Stimulated activated CD4-positive, alpha-beta T cell treated with anti-CD3 and anti-CD28 coated beads, Interleukin-12 subunit alpha, Interleukin-12 subunit beta, amount 100 ng/mL, for 48 hours (primary cell): ENCODE data around the gene PSME3IP1.
A peak's percentile ranks its signal among the peaks of the same experiment; 100 is the strongest.
"Not testable (repeated sequence)": the region's sequence is repeated elsewhere in the genome, so short reads cannot be mapped to it uniquely, and the experiment has no call there.

Source experiments
- DNase-seq, 3 donors: peaks; one replicate each; pipeline ENCODE4 v3.0.0-alpha.2; 2020; ENCODE audit warnings: low read depth in 2 of 3, low spot score in 1 of 3

The PSME3IP1 gene

DNA sequence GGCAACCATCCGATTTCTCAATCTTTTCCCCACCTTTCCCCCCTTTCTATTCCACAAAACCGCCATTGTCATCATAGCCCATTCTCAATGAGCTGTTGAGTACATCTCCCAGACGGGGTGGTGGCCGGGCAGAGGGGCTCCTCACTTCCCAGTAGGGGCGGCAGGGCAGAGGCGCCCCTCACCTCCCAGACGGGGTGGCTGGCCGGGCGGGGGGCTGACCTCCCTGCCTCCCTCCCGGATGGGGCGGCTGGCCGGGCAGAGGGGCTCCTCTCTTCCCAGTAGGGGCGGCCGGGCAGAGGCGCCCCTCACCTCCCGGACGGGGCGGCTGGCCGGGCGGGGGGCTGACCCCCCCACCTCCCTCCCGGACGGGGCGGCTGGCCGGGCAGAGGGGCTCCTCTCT, 14.5 kb upstream of the PSME3IP1 start:
- not testable (repeated sequence) for DNase-seq

- no peak for DNase-seq
Observed at GRCh38 chr16:57196753-57197152, 10.9 kb upstream of the PSME3IP1 start.

- no peak for DNase-seq
Observed at GRCh38 chr16:57196286-57196685, 10.4 kb upstream of the PSME3IP1 start.

GRCh38 chr16:57194512-57194911, 8.7 kb upstream of the PSME3IP1 start:
- DNase-seq: no peak

- no peak for DNase-seq
Observed at GRCh38 chr16:57192720-57193486, 7.1 kb upstream of the PSME3IP1 start.

DNA sequence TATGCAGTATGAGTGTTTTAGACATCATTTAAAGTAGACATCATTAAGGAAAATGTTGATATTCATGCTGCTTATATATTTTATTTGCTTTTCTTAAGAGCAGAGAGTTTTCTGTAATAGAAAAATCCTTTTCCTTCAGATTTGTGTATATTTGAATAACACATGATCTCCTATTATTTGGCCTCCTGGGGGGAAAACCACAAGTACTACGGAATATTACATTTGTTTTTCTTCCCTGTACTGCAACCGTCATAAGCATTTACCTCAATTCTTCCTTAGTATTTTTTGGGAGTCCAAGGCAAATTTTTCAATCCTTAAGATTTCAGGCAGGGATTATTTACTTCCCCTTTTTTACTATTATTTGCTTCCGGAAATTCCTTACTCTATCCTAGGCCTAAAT, 6.3 kb upstream of the PSME3IP1 start:
- no peak for DNase-seq

DNA sequence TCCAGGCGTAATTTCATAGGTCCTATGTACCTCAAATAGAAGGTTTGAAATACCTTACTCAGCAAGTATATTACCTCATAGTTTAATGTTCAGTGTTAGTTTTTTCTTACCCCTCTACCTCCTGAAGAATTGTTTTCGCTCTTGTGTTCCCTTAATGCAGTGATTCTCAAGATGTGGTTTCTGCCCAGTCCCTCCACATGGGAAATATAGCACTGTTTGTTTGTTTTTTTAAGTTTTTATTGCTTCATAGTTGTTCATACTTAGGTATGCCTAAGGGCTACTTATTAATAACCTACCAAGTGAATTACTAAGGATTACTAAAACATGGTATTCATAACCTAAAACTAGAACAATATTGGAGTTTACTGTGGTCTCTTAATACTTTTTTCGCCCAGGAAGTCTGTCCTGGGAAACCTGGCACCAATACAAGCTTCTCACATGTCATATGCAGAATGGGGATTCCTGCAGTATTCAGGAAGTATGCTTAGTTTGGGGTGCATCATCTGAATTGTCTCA, 5.3 kb upstream of the PSME3IP1 start:
- no peak for DNase-seq

DNA sequence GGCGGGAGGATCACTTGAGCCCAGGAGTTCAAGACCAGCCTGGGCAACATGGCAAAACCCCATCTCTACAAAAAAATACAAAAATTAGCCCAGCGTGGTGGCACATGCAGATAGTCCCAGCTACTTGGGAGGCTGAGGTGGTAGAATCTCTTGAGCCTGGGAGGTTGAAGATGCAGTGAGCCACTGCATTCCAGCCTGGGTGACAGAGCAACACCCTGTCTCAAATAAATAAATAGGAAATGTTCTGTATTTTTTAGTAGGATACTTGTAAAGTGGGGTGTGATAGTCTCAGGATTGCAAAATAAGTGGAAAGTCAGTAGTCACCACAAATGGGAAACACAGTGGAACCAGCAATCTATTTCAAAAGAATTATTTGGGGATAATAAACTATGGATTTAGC, 4.3 kb upstream of the PSME3IP1 start:
- DNase-seq: no peak

DNA sequence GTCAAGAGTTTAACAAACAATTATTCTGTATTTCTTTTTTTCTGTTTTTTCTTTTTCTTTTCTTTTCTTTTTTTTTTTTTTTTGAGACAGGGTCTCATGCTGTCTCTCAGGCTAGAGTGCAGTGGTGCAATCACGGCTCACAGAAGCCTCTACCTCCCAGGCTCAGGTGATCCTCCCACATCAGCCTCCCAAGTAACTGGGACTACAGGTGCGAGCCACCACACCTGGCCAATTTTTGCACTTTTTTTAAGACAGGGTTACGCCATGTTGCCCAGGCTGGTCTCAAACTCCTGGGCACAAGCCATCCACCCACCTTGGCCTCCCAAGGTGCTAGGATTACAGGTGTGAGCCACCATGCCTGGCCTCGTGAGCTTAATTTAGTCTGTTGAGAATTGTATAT, 3.7 kb upstream of the PSME3IP1 start:
- not testable (repeated sequence) for DNase-seq

GRCh38 chr16:57188711-57189002, 2.8 kb upstream of the PSME3IP1 start:
- DNase-seq: no peak

GRCh38 chr16:57187902-57188710, 2.3 kb upstream of the PSME3IP1 start:
- DNase-seq: not testable (repeated sequence)

DNA sequence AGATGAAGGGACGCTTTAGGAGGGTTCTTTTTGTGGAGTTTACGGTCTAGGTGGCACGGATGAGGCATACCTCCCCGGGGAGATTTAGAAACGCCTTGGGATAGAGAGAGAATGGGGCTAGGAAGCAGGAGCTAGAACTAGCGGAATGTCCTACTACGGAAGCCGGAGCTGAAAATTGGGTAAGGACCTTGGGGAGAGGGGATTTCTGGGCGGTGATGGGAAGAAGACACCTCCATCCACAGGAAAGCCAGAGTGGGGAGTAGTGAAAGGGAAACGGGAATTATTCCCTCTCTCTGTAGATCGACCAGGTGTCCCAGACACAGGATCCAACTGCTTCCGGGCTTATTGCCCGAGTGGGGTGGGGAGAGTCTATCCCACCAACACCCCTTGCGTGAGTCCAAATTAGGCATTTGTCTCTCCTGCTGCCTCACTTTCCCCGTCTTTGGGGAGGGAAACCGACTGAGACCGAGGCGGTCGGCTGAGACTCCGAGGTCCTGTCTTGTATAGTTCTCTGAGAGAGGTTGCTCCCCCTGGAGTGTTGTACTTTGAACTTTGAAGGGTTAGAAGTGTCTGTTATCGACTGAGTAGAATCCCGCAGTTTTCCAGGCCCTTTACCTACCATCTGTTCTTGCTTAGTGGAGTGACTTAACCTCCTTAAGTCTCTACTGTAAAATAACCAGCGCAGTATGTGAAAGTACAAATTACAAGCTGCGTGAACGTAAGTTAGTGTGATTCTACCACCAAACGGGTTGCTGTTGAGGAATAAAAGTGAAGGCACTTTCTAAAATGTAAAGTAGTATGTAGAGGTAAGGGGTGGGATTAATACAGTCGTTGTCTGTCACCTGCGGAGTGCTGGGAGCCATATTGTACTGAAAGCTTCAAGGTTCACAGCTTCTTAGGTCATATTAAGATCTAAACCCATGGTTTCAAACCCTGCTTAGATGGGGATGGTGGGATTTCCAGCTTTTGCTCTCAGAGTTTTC, 1.3 kb upstream of the PSME3IP1 start:
- DNase-seq: no peak

GRCh38 chr16:57185446-57185944, 344 bp downstream of the PSME3IP1 start:
- peak in 2 of 3 donors; percentile 14 to 21 for DNase-seq

- no peak for DNase-seq
Observed at GRCh38 chr16:57184887-57185445, 873 bp downstream of the PSME3IP1 start.

- no peak for DNase-seq
Observed at GRCh38 chr16:57184113-57184512, 1.7 kb downstream of the PSME3IP1 start.

DNA sequence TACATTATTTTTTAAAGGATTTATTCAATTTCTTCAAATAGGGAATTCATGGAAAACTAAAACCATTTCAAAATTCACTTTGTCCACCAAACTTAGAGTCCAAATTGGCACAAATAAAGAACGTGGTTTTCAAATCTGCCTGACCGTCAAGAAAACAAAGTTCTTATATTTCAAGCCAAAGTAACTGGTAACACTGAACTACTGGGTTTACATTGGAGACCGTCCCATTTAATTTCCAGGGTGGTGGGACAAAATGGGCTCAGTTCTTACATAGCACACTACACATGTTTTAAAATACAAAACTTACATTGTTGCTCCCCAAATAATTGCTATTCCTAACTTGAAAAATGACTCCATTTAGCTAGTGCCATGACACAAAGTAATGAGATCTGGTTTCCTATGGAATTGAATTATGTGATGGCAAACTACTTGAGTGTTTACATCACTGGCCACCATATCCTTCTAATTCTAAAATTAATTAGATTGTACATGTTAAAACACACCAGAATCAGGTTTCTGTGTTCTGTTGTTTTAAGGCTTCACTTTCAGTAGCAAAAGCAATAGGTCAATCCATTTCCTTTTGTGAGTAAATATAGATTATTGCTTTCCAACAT, 6.5 kb downstream of the PSME3IP1 start:
- no peak for DNase-seq

- no peak for DNase-seq
Observed at GRCh38 chr16:57178793-57179212, 7.0 kb downstream of the PSME3IP1 start.

DNA sequence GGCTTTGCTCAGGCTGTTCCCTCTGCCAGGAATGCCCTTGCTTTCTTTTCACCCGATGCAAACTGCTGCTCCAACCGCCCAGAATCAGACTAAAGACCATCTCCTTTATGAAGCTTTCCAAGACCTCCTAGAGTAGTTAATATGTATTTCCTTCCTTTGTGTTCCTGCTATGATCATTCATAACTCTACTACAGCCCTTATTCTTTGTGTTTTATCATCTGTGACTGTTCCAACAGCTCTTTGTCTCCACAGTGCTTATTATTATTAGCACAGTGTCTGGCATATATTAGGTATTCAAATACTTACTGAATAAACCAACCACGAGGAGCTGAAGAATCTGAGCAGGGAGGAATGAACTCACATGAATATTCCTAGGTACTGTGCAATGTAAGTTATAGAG, 7.6 kb downstream of the PSME3IP1 start:
- DNase-seq: no peak

- no peak for DNase-seq
Observed at GRCh38 chr16:57175896-57176295, 9.9 kb downstream of the PSME3IP1 start.

DNA sequence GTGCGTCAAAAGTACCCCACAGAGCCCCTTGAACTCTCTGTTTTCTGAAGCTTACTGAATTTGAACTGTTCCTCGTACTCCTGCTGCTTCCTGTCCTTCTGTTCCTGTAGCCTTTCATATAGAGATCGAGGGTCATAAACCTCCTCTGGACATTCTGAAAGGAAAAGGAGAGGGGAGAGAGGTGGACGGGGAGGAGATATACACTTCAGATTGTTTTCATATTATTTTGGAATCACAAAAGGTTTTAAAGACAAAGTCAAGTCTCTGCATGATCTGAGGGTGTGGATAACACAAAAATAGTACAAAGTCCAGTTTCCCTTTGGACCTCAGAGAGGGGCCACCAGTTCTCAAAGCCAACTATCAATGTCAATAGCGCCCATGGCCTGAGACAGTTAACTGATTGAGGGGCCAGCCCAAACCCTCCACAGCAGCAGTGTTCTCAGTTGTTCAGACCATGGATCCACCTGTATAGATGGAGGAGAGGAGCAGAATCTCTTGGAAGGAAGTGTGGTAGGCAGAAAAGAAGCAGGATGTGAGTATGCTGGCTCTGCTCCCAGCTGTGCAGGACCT, 13.0 kb downstream of the PSME3IP1 start:
- DNase-seq: no peak
